Ascending aorta (tissue), 2 donors: ENCODE results near the gene SSBP2. TPM values are rescaled to one million over a fixed set of nuclear protein-coding genes. Genes with fewer than 3 reads are reported as not detected.

ENCODE experiments used
- DNase-seq, 2 donors: peaks; one replicate each; pipeline ENCODE4 v3.0.0-alpha.2; 2019; ENCODE audit warnings: low spot score in 2 of 2
- H3K27ac ChIP-seq, 2 donors: fragments of 200-600 bp; sonication (generic); one replicate each; pipeline ENCODE4 v1.5.1; 2016 to 2017; ENCODE audit warnings: mild to moderate bottlenecking in 1 of 2
- H3K27me3 ChIP-seq: fragments of 200-600 bp; sonication (generic); one replicate; pipeline ENCODE4 v1.5.1; 2017
- H3K36me3 ChIP-seq, 2 donors: fragments of 200-600 bp; sonication (generic); one replicate each; pipeline ENCODE4 v1.5.1; 2016
- H3K4me1 ChIP-seq, 2 donors: fragments of 200-600 bp; sonication (generic); one replicate each; pipeline ENCODE4 v1.5.1; 2016 to 2017; ENCODE audit warnings: mild to moderate bottlenecking in 1 of 2
- H3K4me3 ChIP-seq, 2 donors: fragments of 200-600 bp; sonication (generic); one replicate each; pipeline ENCODE4 v1.5.1; 2016 to 2017; ENCODE audit warnings: mild to moderate bottlenecking in 1 of 2
- H3K9me3 ChIP-seq, 2 donors: fragments of 200-600 bp; sonication (generic); one replicate each; pipeline ENCODE4 v1.5.1; 2016
- CTCF ChIP-seq, 3 experiments: fragments of 200-600 bp in 2 of 3; fragments of 450-650 bp in 1 of 3; sonication (generic) in 2 of 3; IDR thresholded peaks; one replicate each; pipeline ENCODE4 v1.5.1; 2016 to 2019; ENCODE audit warnings: antibody characterized with exemption in 3 of 3, mild to moderate bottlenecking in 1 of 3, moderate library complexity in 1 of 3
- intact Hi-C: fragments of 100-400 bp; cut with DNase I; formaldehyde crosslinking; loops from one replicate; pipeline ENCODE4 v1.15.1; 2023
- total RNA-seq: library from RNA; depleted of rRNA; stranded (reverse); fragments of >200 nt; gene quantifications from one replicate; pipeline ENCODE4 v1.1.0, GENCODE V29; 2016

SSBP2 gene
- total RNA-seq, 1 donor from 2014 or later = 22.4 TPM

GRCh38 chr5:81524015-81524414 is 226.9 kb downstream of the SSBP2 start:
- H3K27ac ChIP-seq = no peak overlapping the region
- intact Hi-C loops = no loop called here

GRCh38 chr5:81522571-81522970 is 228.3 kb downstream of the SSBP2 start:
- H3K9me3 ChIP-seq = no peaks in the 10 kb centered on the region
- peaks cover 0 to 3% of the 10 kb centered on the region in 2 donors for H3K4me1 ChIP-seq
- H3K27ac ChIP-seq = no peak overlapping the region
- no peaks in the 10 kb centered on the region for H3K27me3 ChIP-seq
- no peak for DNase-seq
- intact Hi-C loops = no loop called here
- no peak overlapping the region for H3K4me3 ChIP-seq
- H3K36me3 ChIP-seq = no peaks in the 10 kb centered on the region
- TF ChIP-seq CTCF (IDR thresholded peaks at IDR 0.05) = no peak

More at GRCh38 chr5:81524015-81524414, 226.9 kb downstream of the SSBP2 start:
- Histone ChIP-seq H3K27me3 (no peaks in the 10 kb centered on the region), H3K4me3 (no peak overlapping the region), H3K4me1 (peaks cover 0 to 3% of the 10 kb centered on the region in 2 donors), H3K36me3 (no peaks in the 10 kb centered on the region), H3K9me3 (no peaks in the 10 kb centered on the region)
- DNase-seq = no peak
- no peak for TF ChIP-seq CTCF (IDR thresholded peaks at IDR 0.05)

GRCh38 chr5:81520769-81521168 is 230.1 kb downstream of the SSBP2 start:
- intact Hi-C loops = no loop called here
- no peaks in the 10 kb centered on the region for H3K27me3 ChIP-seq

GRCh38 chr5:81519217-81519905 is 231.5 kb downstream of the SSBP2 start:
- DNase-seq = no peak
- TF ChIP-seq CTCF (IDR thresholded peaks at IDR 0.05) = no peak
- H3K36me3 ChIP-seq = no peaks in the 10 kb centered on the region
- H3K4me3 ChIP-seq = no peak overlapping the region
- H3K4me1 ChIP-seq = peaks cover 0 to 6% of the 10 kb centered on the region in 2 donors
- intact Hi-C loops = no loop called here
- H3K9me3 ChIP-seq = no peaks in the 10 kb centered on the region
- H3K27me3 ChIP-seq = no peaks in the 10 kb centered on the region
- H3K27ac ChIP-seq = no peak overlapping the region

More at GRCh38 chr5:81520769-81521168, 230.1 kb downstream of the SSBP2 start:
- Histone ChIP-seq H3K4me3 (no peak overlapping the region), H3K4me1 (peaks cover 0 to 6% of the 10 kb centered on the region in 2 donors), H3K27ac (no peak overlapping the region), H3K9me3 (no peaks in the 10 kb centered on the region), H3K36me3 (no peaks in the 10 kb centered on the region)
- no peak for TF ChIP-seq CTCF (IDR thresholded peaks at IDR 0.05)
- no peak for DNase-seq

GRCh38 chr5:81517462-81517861 is 233.4 kb downstream of the SSBP2 start:
- H3K9me3 ChIP-seq = no peaks in the 10 kb centered on the region
- H3K27ac ChIP-seq = no peak overlapping the region
- H3K4me3 ChIP-seq = no peak overlapping the region
- no peak for TF ChIP-seq CTCF (IDR thresholded peaks at IDR 0.05)
- H3K4me1 ChIP-seq = peaks cover 0 to 3% of the 10 kb centered on the region in 2 donors
- intact Hi-C loops = no loop called here
- no peaks in the 10 kb centered on the region for H3K36me3 ChIP-seq
- DNase-seq = no peak
- H3K27me3 ChIP-seq = no peaks in the 10 kb centered on the region
